Activated T-helper 17 cell treated with anti-CD3 and anti-CD28 coated beads, Interleukin-2, amount 50 U/mL, for 72 hours (primary cell): ENCODE results near the gene ADK. TPM values are rescaled to one million over a fixed set of nuclear protein-coding genes. Genes with fewer than 3 reads are reported as not detected.
"Not testable (repeated sequence)": the region's sequence is repeated elsewhere in the genome, so short reads cannot be mapped to it uniquely, and the experiment has no call there.

Experiments
- ATAC-seq: fragments of 150-1000 bp; cut with Tn5 transposase; replicated peaks from 2 replicates; pipeline ENCODE4 v1.10.0; 2021; ENCODE audit warnings: mild to moderate bottlenecking, moderate library complexity
- H3K27ac Mint-ChIP-seq: one replicate; pipeline ENCODE4 v1.8.0; 2022; ENCODE audit warnings: mixed read lengths
- H3K27me3 Mint-ChIP-seq: one replicate; pipeline ENCODE4 v1.8.0; 2022; ENCODE audit warnings: mixed read lengths
- H3K36me3 Mint-ChIP-seq: one replicate; pipeline ENCODE4 v1.8.0; 2022; ENCODE audit warnings: low read depth, mild to moderate bottlenecking, mixed read lengths
- H3K4me1 Mint-ChIP-seq: one replicate; pipeline ENCODE4 v1.8.0; 2022; ENCODE audit warnings: mixed read lengths
- H3K4me3 Mint-ChIP-seq: one replicate; pipeline ENCODE4 v1.8.0; 2022; ENCODE audit warnings: mild to moderate bottlenecking, mixed read lengths
- H3K9me3 Mint-ChIP-seq: one replicate; pipeline ENCODE4 v1.8.0; 2022; ENCODE audit warnings: mixed read lengths
- total RNA-seq, 2 donors: library from RNA; stranded (reverse); gene quantifications; one replicate each; pipeline ENCODE4 v1.2.3, GENCODE V29; 2022

ADK gene
- total RNA-seq, 2 donors from 2014 or later = 51.4 to 72.1 TPM

DNA sequence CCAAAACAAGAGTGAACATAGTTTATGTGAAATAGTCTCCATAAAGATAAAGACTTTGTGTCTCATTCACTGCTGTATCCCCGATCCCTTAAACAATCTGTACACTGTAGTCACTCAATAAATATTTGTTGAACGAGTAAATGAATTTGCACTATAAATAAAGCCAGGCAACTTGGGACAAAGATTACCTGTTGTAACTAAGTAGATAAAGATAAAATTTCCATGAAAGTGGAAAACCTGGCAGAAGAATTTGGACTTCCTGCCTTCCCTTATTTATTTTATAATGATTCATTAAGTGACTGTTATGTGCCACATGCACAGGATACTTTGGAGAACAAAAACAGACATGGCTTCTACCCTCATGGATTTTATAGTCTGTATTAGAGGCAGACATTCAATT is 397.7 kb downstream of the ADK start:
- no peak for ATAC-seq
- Mint-ChIP-seq H3K9me3 (peaks cover 3% of the 10 kb centered on the region), H3K27ac (no peak overlapping the region), H3K27me3 (no peaks in the 10 kb centered on the region), H3K4me3 (no peak overlapping the region), H3K36me3 (no peaks in the 10 kb centered on the region), H3K4me1 (peaks cover 4% of the 10 kb centered on the region)

GRCh38 chr10:74556072-74556705 is 405.2 kb downstream of the ADK start:
- ATAC-seq = no peak
- H3K4me3 Mint-ChIP-seq = no peak overlapping the region

GRCh38 chr10:74557098-74557497 is 406.1 kb downstream of the ADK start:
- Mint-ChIP-seq H3K4me1 (no peaks in the 10 kb centered on the region), H3K36me3 (peaks cover 6% of the 10 kb centered on the region), H3K9me3 (no peaks in the 10 kb centered on the region), H3K27ac (no peak overlapping the region), H3K4me3 (no peak overlapping the region), H3K27me3 (no peaks in the 10 kb centered on the region)
- ATAC-seq = no peak

More at GRCh38 chr10:74556072-74556705, 405.2 kb downstream of the ADK start:
- peaks cover 6% of the 10 kb centered on the region for H3K36me3 Mint-ChIP-seq
- no peak overlapping the region for H3K27ac Mint-ChIP-seq
- H3K27me3 Mint-ChIP-seq = no peaks in the 10 kb centered on the region
- H3K4me1 Mint-ChIP-seq = no peaks in the 10 kb centered on the region
- no peaks in the 10 kb centered on the region for H3K9me3 Mint-ChIP-seq

GRCh38 chr10:74558403-74558802 is 407.4 kb downstream of the ADK start:
- no peaks in the 10 kb centered on the region for H3K27me3 Mint-ChIP-seq
- peak; percentile 40 for ATAC-seq
- no peaks in the 10 kb centered on the region for H3K4me1 Mint-ChIP-seq
- H3K27ac Mint-ChIP-seq = no peak overlapping the region
- no peak overlapping the region for H3K4me3 Mint-ChIP-seq
- H3K9me3 Mint-ChIP-seq = no peaks in the 10 kb centered on the region
- peaks cover 6% of the 10 kb centered on the region for H3K36me3 Mint-ChIP-seq

DNA sequence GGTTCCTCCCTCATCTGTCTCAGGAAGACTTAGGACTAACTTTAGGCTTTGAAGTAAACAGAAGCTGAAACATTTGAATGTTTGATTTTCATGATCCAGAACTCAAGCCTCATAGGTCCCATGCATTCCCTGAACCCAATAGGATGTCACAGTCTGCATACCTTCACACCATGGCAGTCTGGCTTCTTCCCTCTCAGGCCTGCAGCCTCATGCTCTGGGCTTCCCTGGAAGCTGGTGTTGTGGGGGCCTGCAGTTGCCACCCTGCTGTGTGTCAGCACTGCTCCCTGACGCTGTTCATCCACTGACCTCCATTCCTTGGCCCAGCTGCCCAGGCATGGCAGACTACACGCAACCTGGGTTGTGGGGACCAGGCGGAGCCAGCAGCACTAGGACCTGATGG is 407.9 kb downstream of the ADK start:
- no peaks in the 10 kb centered on the region for H3K27me3 Mint-ChIP-seq
- no peak overlapping the region for H3K4me3 Mint-ChIP-seq
- no peak for ATAC-seq
- no peaks in the 10 kb centered on the region for H3K9me3 Mint-ChIP-seq
- no peak overlapping the region for H3K27ac Mint-ChIP-seq
- H3K36me3 Mint-ChIP-seq = peaks cover 6% of the 10 kb centered on the region
- no peaks in the 10 kb centered on the region for H3K4me1 Mint-ChIP-seq

DNA sequence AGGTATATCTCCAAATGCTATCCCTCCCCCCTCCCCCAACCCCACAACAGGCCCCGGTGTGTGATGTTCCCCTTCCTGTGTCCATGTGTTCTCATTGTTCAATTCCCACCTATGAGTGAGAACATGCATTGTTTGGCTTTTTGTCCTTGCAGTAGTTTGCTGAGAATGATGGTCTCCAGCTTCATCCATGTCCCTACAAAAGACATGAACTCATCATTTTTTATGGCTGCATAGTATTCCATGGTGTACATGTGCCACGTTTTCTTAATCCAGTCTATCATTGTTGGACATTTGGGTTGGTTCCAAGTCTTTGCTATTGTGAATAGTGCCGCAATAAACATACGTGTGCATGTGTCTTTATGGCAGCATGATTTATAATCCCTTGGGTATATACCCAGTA is 417.9 kb downstream of the ADK start:
- ATAC-seq = not testable (repeated sequence)

GRCh38 chr10:74573497-74573896 is 422.5 kb downstream of the ADK start:
- ATAC-seq, H3K9me3 Mint-ChIP-seq, H3K27me3 Mint-ChIP-seq, H3K4me3 Mint-ChIP-seq, H3K27ac Mint-ChIP-seq, H3K4me1 Mint-ChIP-seq: not testable (repeated sequence)
- H3K36me3 Mint-ChIP-seq = peaks cover 17% of the 10 kb centered on the region

More for the DNA sequence above, 417.9 kb downstream of the ADK start:
- H3K4me3 Mint-ChIP-seq, H3K27me3 Mint-ChIP-seq, H3K4me1 Mint-ChIP-seq, H3K9me3 Mint-ChIP-seq, H3K27ac Mint-ChIP-seq, H3K36me3 Mint-ChIP-seq: not testable (repeated sequence)

DNA sequence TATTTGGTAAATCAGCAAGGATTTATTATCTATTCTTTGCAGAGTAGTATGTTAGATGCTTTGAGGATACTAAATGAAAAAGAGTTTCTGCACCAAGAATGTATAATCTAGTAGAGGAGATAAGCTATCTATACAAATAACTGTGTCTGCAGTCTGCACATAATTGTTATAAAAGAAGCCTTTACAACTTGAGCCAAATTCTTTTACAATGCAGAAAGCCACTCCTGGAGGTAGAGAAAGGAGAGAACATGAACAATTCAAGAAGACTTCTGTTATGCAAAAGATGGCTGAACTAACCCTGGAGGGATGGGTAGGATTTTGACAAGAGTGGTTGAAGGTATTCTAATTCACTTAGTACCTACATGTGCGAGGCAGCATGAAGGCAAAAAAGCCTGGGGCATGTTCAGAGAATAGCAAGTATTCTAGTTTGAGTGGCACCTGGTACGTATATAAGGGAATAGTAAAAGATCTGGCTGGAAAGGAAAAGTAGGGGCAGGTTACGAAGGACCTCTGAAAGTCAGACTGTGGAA is 424.2 kb downstream of the ADK start:
- Mint-ChIP-seq H3K4me1 (peaks cover 9% of the 10 kb centered on the region), H3K27ac (no peak overlapping the region), H3K36me3 (peaks cover 17% of the 10 kb centered on the region), H3K9me3 (peaks cover 4% of the 10 kb centered on the region), H3K4me3 (no peak overlapping the region), H3K27me3 (no peaks in the 10 kb centered on the region)
- ATAC-seq = no peak

DNA sequence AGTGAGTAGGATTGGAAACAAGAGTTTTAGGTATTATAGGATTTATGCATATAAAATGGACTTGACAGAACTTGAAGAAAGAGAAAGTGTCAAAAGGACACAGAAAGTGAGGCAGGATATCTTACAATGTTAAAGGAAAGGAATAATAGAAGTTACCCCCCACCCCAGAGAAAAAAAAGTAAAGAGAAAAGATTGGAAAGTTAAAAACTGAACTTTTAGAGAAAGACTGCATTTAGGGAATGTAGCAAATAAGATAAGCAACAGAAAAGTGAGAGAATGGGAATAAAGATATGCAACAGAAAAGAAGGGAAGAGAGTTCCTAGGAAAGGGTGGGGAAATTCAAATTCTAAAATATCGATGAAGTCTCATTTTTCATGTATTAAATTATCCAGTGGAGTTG is 424.9 kb downstream of the ADK start:
- peaks cover 17% of the 10 kb centered on the region for H3K36me3 Mint-ChIP-seq
- H3K9me3 Mint-ChIP-seq = peaks cover 4% of the 10 kb centered on the region
- no peak for ATAC-seq

DNA sequence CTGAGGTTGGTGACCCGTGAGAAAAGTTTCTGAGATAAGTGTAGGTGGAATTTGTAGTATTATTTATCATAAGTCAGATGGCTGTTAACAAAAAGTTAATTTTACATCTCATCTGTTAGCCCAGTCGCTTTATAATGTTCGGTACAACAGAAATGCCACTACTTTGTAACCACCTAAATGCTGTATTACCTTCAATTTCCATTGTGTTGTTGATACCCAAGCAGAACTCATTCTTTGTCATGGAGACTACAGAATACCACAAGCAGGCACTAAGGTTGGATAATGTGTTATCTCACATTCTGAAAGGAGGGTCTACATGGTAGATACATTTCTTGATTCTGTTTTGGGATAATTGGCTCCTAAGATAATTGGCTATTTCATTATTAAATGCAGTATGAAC is 425.6 kb downstream of the ADK start:
- Mint-ChIP-seq H3K4me1 (peaks cover 9% of the 10 kb centered on the region), H3K27ac (no peak overlapping the region), H3K36me3 (peaks cover 11% of the 10 kb centered on the region), H3K9me3 (peaks cover 3% of the 10 kb centered on the region), H3K4me3 (no peak overlapping the region), H3K27me3 (no peaks in the 10 kb centered on the region)
- no peak for ATAC-seq

More for the DNA sequence above, 424.9 kb downstream of the ADK start:
- no peak overlapping the region for H3K27ac Mint-ChIP-seq
- H3K27me3 Mint-ChIP-seq = no peaks in the 10 kb centered on the region
- peaks cover 9% of the 10 kb centered on the region for H3K4me1 Mint-ChIP-seq
- no peak overlapping the region for H3K4me3 Mint-ChIP-seq

- H3K9me3 Mint-ChIP-seq, ATAC-seq, H3K4me3 Mint-ChIP-seq, H3K27me3 Mint-ChIP-seq, H3K27ac Mint-ChIP-seq: not testable (repeated sequence)
- Mint-ChIP-seq H3K4me1 (peaks cover 19% of the 10 kb centered on the region), H3K36me3 (peaks cover 12% of the 10 kb centered on the region)
These were observed 429.4 kb downstream of the ADK start for GRCh38 chr10:74580438-74580837.

DNA sequence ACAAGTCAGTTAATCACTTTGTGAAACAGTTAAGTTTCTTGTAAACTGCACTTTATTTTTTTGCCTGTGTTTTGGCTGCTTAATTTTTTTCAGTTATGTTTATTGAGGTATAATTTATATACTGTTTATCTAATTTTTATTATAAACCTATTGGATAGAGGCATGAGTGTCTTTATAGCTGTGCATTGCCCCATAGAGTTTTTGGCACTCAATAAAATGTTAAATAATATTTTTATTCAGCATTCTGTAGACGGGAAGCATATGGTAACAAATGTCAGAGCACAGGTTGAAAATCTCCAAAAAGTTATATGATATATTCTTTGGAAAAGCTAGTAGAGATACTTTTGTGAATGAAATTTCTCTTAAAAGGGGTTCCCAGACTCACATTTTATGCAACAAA is 431.5 kb downstream of the ADK start:
- H3K4me3 Mint-ChIP-seq = no peak overlapping the region
- no peak overlapping the region for H3K27ac Mint-ChIP-seq
- no peak for ATAC-seq
- H3K9me3 Mint-ChIP-seq = no peaks in the 10 kb centered on the region
- H3K27me3 Mint-ChIP-seq = no peaks in the 10 kb centered on the region
- H3K4me1 Mint-ChIP-seq = peaks cover 32% of the 10 kb centered on the region
- peaks cover 6% of the 10 kb centered on the region for H3K36me3 Mint-ChIP-seq

DNA sequence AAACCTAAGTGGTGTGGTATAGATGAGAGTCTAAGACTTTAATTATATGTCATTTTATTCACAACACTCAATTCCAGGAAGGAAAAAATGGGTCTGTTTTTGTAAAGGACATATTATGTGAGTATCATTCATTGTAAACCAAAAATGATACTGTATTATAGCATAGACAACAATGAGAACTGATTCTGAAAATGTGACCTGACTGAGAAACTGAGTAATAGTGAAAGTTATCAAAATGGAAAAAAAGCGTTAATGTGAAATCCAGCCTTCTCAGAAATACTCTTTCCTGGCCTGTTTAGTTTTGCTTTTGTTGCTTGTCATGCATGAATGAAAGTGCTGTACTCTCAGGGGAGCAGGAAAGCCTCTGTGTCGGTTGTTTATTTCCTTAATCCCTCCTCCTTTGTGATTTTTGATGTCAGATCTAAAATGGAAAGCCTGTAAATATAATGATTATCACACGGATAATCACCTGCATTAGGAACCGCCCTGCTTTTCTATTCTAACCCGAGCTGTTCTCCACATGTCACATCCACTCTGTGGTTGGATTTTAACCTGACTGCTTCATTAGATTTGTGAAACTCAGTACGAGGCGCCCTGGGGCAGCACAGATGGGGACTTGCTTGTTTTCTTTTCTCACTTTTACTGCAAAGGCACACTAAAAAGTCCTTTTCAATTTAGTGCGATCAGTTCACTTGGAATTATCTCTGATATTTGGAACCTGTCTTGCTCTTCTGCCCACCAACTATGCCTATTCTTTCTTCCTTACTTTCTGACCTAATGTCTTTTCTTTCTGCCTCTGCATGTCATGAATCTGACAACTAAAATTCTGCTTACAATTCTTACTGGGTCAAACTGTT is 434.4 kb downstream of the ADK start:
- Mint-ChIP-seq H3K9me3 (no peaks in the 10 kb centered on the region), H3K4me3 (peak overlapping the region; percentile 89), H3K27me3 (no peaks in the 10 kb centered on the region), H3K27ac (peak overlapping the region; percentile 98), H3K4me1 (peaks cover 39% of the 10 kb centered on the region), H3K36me3 (peaks cover 6% of the 10 kb centered on the region)
- ATAC-seq = peak; percentile 78

GRCh38 chr10:74586088-74586585 is 435.1 kb downstream of the ADK start:
- peaks cover 6% of the 10 kb centered on the region for H3K36me3 Mint-ChIP-seq
- ATAC-seq = peak; percentile 54

More at GRCh38 chr10:74586088-74586585, 435.1 kb downstream of the ADK start:
- Mint-ChIP-seq H3K27me3 (no peaks in the 10 kb centered on the region), H3K4me1 (peaks cover 42% of the 10 kb centered on the region), H3K9me3 (no peaks in the 10 kb centered on the region), H3K4me3 (peak overlapping the region; percentile 89), H3K27ac (peak overlapping the region; percentile 98)
